NCI-H2107 treated with DMSO at 0.1 percent for 48 hours (cell line): ENCODE data around the gene TRIM75.
A peak's percentile ranks its signal among the peaks of the same experiment; 100 is the strongest.
"Not testable (repeated sequence)": the region's sequence is repeated elsewhere in the genome, so short reads cannot be mapped to it uniquely, and the experiment has no call there.

ENCODE experiments used
- DNase-seq: peaks from one replicate; lab custom pipeline; 2025; ENCODE audit not compliant: unreplicated experiment; lab: John Stamatoyannopoulos, UW

TRIM75 gene

GRCh38 chr4:165053645-165054044, at the start of gene TRIM75:
Gene TRIM75 (plus strand): TSS chr4:165053866. CDS start chr4:165059148, 5,282 bp downstream.
- no peak for DNase-seq

- DNase-seq = no peak
Observed at GRCh38 chr4:165005352-165005925, 48.2 kb upstream of the TRIM75 start.

DNA sequence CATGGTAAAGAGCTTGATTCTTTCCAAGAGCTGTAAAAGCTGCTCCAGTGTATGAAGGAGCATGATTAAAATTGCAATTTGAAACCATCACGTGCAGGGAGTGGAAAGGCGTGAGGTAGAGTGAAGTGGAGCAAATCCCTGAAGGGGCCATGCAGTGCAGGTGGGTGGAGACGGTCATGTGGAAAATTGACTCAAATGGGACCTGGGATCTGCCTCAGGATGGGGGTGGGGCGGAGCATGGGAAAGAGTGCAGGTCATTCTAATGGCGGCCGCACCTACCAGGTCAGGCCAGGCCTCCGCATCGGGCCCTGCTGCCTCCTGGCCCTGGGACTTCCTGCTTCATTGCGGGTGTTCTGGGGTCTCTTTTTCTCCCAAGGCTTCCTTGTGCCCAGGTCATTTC, 47.2 kb upstream of the TRIM75 start:
- peak; percentile 3 for DNase-seq

DNA sequence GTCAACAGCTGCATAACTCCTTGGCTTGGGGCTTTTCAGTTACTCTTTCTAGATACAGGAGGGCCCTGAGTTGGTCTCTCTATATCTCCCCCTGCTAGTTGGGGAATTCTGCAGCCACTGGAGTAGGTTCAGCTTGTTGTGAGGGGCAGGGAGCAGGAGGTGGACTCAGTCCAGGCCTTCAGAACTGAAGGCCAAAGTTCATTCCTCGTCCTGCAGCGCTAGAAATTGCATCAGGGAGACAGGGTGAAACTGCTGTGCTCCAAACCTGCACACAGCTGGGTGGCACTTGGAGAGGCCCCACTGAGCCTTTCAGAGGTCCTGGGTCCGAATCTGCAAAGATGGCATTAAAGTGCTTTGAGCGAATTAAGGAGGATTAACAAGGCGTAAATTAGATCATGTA, 46.8 kb upstream of the TRIM75 start:
- DNase-seq = no peak

- no peak for DNase-seq
Observed at GRCh38 chr4:165009493-165010227, 44.0 kb upstream of the TRIM75 start.

- no peak for DNase-seq
Observed at GRCh38 chr4:165010487-165010886, 43.2 kb upstream of the TRIM75 start.

GRCh38 chr4:165010991-165011390, 42.7 kb upstream of the TRIM75 start:
- no peak for DNase-seq

GRCh38 chr4:165011403-165011802, 42.3 kb upstream of the TRIM75 start:
- DNase-seq = no peak

DNA sequence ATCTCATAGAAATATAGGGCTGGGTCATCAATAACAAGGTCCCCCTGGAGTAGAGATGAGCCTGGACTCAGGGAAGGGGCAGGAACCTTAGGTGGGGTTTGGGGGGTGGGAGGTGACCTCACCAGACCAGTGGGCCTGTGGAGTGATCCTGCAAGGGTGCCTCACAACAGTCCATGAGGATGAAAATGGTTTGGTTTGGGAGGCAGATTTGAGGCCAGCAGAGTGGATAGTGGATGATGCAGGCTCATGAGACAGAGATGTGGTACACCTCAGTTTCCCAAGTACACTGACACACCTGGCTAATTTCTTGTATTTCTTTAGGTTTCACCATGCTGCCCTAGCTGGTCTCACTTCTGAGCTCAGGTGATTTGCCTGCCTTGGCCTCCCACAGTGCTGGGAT, 40.0 kb upstream of the TRIM75 start:
- no peak for DNase-seq

- no peak for DNase-seq
Observed at GRCh38 chr4:165016971-165017370, 36.7 kb upstream of the TRIM75 start.

- DNase-seq = not testable (repeated sequence)
Observed at GRCh38 chr4:165019995-165020394, 33.7 kb upstream of the TRIM75 start.

DNA sequence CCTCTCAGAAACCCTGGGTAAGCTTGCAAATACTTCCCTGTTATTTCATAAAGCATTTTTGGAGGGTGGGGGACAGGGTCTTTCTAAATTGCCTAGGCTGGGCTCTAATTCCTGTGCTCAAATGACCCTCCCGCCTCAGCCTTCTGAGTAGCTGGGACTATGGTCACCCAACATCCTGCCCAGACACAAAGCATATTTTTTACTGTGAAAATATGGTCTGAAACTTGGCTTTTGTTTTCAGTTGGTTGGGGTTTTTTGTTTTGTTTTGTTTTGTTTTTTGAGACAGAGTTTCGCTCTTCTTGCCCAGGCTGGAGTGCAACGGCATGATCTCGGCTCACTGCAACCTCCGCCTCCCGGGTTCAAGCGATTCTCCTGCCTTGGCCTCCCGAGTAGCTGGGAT, 27.9 kb upstream of the TRIM75 start:
- DNase-seq = not testable (repeated sequence)

- no peak for DNase-seq
Observed at GRCh38 chr4:165027762-165028402, 25.8 kb upstream of the TRIM75 start.

- no peak for DNase-seq
Observed at GRCh38 chr4:165031436-165032211, 22.0 kb upstream of the TRIM75 start, which contains the start of gene TRIM60. Gene TRIM60 (plus strand): TSS chr4:165031999. CDS start chr4:165040073, 8,074 bp downstream.

- no peak for DNase-seq
Observed at GRCh38 chr4:165048170-165048569, 5.5 kb upstream of the TRIM75 start.

GRCh38 chr4:165052627-165053026, 1.0 kb upstream of the TRIM75 start:
- DNase-seq = no peak

DNA sequence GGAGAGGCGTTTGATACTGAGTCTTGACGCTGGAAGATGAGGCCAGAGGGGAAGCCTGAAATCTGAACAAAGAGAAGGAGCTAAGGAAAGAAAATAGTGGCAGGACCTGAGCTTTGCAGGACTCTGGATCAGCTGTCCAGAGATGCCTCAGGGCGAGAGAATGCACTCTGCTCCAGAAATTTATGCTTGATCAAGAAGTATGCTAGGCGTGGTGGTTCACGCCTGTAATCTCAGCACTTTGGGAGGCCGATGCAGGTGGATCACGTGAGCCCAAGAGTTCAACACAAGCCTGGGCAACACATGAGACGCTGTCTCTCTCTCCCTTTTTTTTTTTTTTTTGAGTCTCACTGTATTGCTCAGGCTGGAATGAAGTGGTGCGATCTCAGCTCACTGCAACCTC, 1.9 kb downstream of the TRIM75 start:
- no peak for DNase-seq

DNA sequence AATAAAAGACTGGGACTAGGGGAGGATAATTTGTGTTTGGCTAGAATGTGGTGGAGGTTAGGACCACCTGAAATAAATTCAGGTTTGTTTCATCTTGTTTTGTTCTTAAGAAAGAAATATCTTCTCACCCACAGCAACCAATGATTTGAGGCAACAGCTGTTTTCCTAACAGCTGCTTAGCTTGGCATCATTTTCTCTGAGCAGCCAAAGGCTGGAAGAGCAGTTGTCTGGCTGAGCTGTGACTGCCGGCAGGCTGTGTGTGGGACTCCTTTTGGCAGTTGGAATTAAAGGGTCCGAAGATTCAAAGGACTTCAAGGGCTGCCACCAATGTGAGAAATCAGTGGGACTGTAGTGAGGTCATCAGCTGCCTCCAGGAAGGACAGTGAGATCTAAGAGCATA, 5.0 kb downstream of the TRIM75 start:
- DNase-seq = no peak

DNA sequence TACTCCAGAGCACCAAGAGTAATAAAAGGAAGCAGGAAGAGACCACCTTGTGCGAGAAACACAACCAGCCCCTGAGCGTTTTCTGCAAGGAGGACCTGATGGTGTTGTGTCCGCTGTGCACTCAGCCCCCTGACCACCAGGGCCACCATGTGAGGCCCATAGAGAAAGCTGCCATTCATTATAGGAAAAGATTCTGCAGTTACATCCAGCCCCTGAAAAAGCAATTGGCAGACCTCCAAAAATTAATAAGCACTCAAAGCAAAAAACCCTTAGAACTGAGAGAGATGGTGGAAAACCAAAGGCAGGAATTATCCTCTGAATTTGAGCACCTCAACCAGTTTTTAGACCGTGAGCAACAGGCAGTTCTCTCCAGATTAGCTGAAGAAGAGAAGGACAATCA, 5.7 kb downstream of the TRIM75 start:
- DNase-seq = no peak

DNA sequence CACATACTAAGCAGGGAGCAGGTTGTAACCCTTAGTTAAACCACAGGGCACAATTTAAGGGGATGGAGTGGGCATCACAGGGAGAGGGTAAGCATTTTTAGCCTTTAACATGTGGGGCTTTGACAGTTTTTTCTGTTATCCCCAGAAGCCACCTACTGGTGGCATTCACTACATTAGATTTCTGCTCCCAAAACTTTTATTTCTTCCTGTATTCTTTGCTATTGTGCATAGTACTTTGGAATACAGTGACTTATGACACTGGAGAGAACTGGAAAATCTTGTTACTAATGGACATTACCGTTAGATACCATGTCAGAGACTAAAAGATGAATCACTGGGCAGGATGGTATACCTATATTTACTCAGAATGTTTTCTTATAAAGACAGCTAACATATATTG, 7.3 kb downstream of the TRIM75 start:
- no peak for DNase-seq

GRCh38 chr4:165070560-165070959, 16.9 kb downstream of the TRIM75 start:
- DNase-seq = no peak
